Body of pancreas (tissue), 4 donors: ENCODE data around the gene BLVRA.

Experiments used
- CTCF ChIP-seq, 7 experiments: fragments of 450-650 bp in 4 of 7; fragments of 200-600 bp in 3 of 7; sonication (generic) in 3 of 7; IDR thresholded peaks; one replicate each; pipeline ENCODE4 v1.5.1; 2016 to 2019; ENCODE audit warnings: antibody characterized with exemption in 7 of 7
- POLR2A ChIP-seq, 3 donors: fragments of 450-650 bp; IDR thresholded peaks; one replicate each; pipeline ENCODE4 v1.6.1; 2016; ENCODE audit warnings: antibody characterized with exemption in 3 of 3, mild to moderate bottlenecking in 2 of 3

GRCh38 chr7:43747328-43748105 is 11.0 kb upstream of the BLVRA start:
- TF ChIP-seq CTCF (IDR thresholded peaks at IDR 0.05) (no peak), POLR2A (IDR thresholded peaks at IDR 0.05) (no peak)
